ENCODE data around the gene CPNE2. TPM values are rescaled to one million over a fixed set of nuclear protein-coding genes. Genes with fewer than 3 reads are reported as not detected.

The CPNE2 gene
- total and polyA plus RNA-seq, 2 of the 8 experiments (the other 6 are each of a cell fraction or from before 2014, with no cell fraction given): 10.6 to 39.5 TPM

DNA sequence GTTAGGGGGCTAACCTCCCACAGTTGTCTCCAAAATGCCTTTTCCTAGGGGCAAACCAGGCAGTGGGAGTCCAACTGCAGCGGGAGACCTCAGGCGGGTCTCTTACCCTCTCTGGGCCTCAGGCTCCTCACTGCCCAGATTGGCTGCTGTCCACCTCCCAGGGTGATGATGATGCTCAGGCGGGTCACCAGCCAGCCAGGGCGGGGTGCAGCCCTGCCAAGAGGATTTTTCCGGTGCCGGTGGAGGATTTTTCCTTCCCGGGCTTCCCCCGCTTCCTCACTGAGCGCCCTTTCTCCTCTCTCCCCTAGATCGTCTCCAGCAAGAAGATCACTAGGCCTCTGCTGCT, 22.8 kb downstream of the CPNE2 start (continued):
- TF ChIP-seq, protein P1, sequence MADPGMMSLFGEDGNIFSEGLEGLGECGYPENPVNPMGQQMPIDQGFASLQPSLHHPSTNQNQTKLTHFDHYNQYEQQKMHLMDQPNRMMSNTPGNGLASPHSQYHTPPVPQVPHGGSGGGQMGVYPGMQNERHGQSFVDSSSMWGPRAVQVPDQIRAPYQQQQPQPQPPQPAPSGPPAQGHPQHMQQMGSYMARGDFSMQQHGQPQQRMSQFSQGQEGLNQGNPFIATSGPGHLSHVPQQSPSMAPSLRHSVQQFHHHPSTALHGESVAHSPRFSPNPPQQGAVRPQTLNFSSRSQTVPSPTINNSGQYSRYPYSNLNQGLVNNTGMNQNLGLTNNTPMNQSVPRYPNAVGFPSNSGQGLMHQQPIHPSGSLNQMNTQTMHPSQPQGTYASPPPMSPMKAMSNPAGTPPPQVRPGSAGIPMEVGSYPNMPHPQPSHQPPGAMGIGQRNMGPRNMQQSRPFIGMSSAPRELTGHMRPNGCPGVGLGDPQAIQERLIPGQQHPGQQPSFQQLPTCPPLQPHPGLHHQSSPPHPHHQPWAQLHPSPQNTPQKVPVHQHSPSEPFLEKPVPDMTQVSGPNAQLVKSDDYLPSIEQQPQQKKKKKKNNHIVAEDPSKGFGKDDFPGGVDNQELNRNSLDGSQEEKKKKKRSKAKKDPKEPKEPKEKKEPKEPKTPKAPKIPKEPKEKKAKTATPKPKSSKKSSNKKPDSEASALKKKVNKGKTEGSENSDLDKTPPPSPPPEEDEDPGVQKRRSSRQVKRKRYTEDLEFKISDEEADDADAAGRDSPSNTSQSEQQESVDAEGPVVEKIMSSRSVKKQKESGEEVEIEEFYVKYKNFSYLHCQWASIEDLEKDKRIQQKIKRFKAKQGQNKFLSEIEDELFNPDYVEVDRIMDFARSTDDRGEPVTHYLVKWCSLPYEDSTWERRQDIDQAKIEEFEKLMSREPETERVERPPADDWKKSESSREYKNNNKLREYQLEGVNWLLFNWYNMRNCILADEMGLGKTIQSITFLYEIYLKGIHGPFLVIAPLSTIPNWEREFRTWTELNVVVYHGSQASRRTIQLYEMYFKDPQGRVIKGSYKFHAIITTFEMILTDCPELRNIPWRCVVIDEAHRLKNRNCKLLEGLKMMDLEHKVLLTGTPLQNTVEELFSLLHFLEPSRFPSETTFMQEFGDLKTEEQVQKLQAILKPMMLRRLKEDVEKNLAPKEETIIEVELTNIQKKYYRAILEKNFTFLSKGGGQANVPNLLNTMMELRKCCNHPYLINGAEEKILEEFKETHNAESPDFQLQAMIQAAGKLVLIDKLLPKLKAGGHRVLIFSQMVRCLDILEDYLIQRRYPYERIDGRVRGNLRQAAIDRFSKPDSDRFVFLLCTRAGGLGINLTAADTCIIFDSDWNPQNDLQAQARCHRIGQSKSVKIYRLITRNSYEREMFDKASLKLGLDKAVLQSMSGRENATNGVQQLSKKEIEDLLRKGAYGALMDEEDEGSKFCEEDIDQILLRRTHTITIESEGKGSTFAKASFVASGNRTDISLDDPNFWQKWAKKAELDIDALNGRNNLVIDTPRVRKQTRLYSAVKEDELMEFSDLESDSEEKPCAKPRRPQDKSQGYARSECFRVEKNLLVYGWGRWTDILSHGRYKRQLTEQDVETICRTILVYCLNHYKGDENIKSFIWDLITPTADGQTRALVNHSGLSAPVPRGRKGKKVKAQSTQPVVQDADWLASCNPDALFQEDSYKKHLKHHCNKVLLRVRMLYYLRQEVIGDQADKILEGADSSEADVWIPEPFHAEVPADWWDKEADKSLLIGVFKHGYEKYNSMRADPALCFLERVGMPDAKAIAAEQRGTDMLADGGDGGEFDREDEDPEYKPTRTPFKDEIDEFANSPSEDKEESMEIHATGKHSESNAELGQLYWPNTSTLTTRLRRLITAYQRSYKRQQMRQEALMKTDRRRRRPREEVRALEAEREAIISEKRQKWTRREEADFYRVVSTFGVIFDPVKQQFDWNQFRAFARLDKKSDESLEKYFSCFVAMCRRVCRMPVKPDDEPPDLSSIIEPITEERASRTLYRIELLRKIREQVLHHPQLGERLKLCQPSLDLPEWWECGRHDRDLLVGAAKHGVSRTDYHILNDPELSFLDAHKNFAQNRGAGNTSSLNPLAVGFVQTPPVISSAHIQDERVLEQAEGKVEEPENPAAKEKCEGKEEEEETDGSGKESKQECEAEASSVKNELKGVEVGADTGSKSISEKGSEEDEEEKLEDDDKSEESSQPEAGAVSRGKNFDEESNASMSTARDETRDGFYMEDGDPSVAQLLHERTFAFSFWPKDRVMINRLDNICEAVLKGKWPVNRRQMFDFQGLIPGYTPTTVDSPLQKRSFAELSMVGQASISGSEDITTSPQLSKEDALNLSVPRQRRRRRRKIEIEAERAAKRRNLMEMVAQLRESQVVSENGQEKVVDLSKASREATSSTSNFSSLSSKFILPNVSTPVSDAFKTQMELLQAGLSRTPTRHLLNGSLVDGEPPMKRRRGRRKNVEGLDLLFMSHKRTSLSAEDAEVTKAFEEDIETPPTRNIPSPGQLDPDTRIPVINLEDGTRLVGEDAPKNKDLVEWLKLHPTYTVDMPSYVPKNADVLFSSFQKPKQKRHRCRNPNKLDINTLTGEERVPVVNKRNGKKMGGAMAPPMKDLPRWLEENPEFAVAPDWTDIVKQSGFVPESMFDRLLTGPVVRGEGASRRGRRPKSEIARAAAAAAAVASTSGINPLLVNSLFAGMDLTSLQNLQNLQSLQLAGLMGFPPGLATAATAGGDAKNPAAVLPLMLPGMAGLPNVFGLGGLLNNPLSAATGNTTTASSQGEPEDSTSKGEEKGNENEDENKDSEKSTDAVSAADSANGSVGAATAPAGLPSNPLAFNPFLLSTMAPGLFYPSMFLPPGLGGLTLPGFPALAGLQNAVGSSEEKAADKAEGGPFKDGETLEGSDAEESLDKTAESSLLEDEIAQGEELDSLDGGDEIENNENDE (IDR thresholded peaks at IDR 0.05; ENCODE audit: insufficient replicate concordance, low read length): no peak
- no peak for TF ChIP-seq JUN (IDR thresholded peaks at IDR 0.05; ENCODE audit: low read depth, low read length)
- TF ChIP-seq TAF1 (IDR thresholded peaks at IDR 0.05; ENCODE audit: low read depth, low read length): no peak
- TF ChIP-seq PHF8 (conservative IDR thresholded peaks at IDR 0.05; ENCODE audit: low read depth, low read length): no peak
